ENCODE measurements around the gene PLIN5. TPM values are rescaled to one million over a fixed set of nuclear protein-coding genes. Genes with fewer than 3 reads are reported as not detected.

Gene PLIN5
- polyA plus RNA-seq, 1 donor (not counting 4 experiments of a cell fraction or from before 2014, with no cell fraction given), result not detected

- no peaks in the 10 kb centered on the region for H4K20me1 ChIP-seq (ENCODE audit: control insufficient read depth, extremely low read depth, insufficient read depth, low read length)
- no peaks in the 10 kb centered on the region for H3K79me2 ChIP-seq (ENCODE audit: control insufficient read depth, insufficient read depth, low read length)
- dilution Hi-C loops (cut with MboI; ENCODE audit: extremely low pct_ligation_motif_present, low sequenced_read_pairs), result no loop called here
- H3K27ac ChIP-seq (ENCODE audit: control insufficient read depth, insufficient read depth, low read length), result no peak overlapping the region
- H3K36me3 ChIP-seq (ENCODE audit: control insufficient read depth in 2 of 2, extremely low read depth in 1 of 2, insufficient read depth in 2 of 2, low read length in 2 of 2), result no peaks in the 10 kb centered on the region
- TF ChIP-seq CTCF (optimal IDR thresholded peaks at IDR 0.05 in 1 of 3, IDR thresholded peaks at IDR 0.05 in 1 of 3, conservative IDR thresholded peaks at IDR 0.05 in 1 of 3; ENCODE audit: extremely low read depth in 1 of 3, insufficient read depth in 2 of 3, low read length in 3 of 3) (no peak), EZH2 (IDR thresholded peaks at IDR 0.05; ENCODE audit: low read length) (no peak)
- H3K4me1 ChIP-seq (ENCODE audit: control insufficient read depth, extremely low read depth, insufficient read depth, low read length), result peaks cover 15% of the 10 kb centered on the region
- H3K9me3 ChIP-seq (ENCODE audit: control insufficient read depth, low read depth, low read length), result no peaks in the 10 kb centered on the region
- DNase-seq (ENCODE audit: low read depth, low spot score) (no peak), FAIRE-seq (no peak)
- no peak overlapping the region for H2AFZ ChIP-seq (ENCODE audit: control insufficient read depth, low read length)
- no peak overlapping the region for H3K4me3 ChIP-seq (ENCODE audit: control insufficient read depth in 2 of 3, extremely low read depth in 1 of 3, insufficient read depth in 2 of 3, low read depth in 1 of 3, low read length in 3 of 3)
- no peak overlapping the region for H3K4me2 ChIP-seq (ENCODE audit: control insufficient read depth, extremely low read depth, insufficient read depth, low read depth, low read length)
- no peaks in the 10 kb centered on the region for H3K9me1 ChIP-seq (ENCODE audit: control insufficient read depth, extremely low read depth, insufficient read depth, low read length)
- no peak overlapping the region for H3K9ac ChIP-seq (ENCODE audit: control insufficient read depth, extremely low read depth, insufficient read depth, low read length)
- peaks cover 36% of the 10 kb centered on the region for H3K27me3 ChIP-seq (ENCODE audit: control insufficient read depth, extremely low read depth, insufficient read depth, low read length)
Measured at GRCh38 chr19:4579389-4579788, 44.4 kb upstream of the PLIN5 start.

- Histone ChIP-seq H3K9me3 (ENCODE audit: control insufficient read depth, low read depth, low read length) (no peaks in the 10 kb centered on the region), H3K79me2 (ENCODE audit: control insufficient read depth, insufficient read depth, low read length) (no peaks in the 10 kb centered on the region), H3K4me3 (ENCODE audit: control insufficient read depth in 2 of 3, extremely low read depth in 1 of 3, insufficient read depth in 2 of 3, low read depth in 1 of 3, low read length in 3 of 3) (no peak overlapping the region), H3K4me2 (ENCODE audit: control insufficient read depth, extremely low read depth, insufficient read depth, low read depth, low read length) (no peak overlapping the region), H3K27ac (ENCODE audit: control insufficient read depth, insufficient read depth, low read length) (no peak overlapping the region), H3K9me1 (ENCODE audit: control insufficient read depth, extremely low read depth, insufficient read depth, low read length) (no peaks in the 10 kb centered on the region), H3K27me3 (ENCODE audit: control insufficient read depth, extremely low read depth, insufficient read depth, low read length) (peaks cover 34% of the 10 kb centered on the region), H2AFZ (ENCODE audit: control insufficient read depth, low read length) (no peak overlapping the region), H3K36me3 (ENCODE audit: control insufficient read depth in 2 of 2, extremely low read depth in 1 of 2, insufficient read depth in 2 of 2, low read length in 2 of 2) (no peaks in the 10 kb centered on the region), H3K4me1 (ENCODE audit: control insufficient read depth, extremely low read depth, insufficient read depth, low read length) (peaks cover 13% of the 10 kb centered on the region), H3K9ac (ENCODE audit: control insufficient read depth, extremely low read depth, insufficient read depth, low read length) (no peak overlapping the region), H4K20me1 (ENCODE audit: control insufficient read depth, extremely low read depth, insufficient read depth, low read length) (no peaks in the 10 kb centered on the region)
- DNase-seq (ENCODE audit: low read depth, low spot score) (no peak), FAIRE-seq (no peak)
- dilution Hi-C loops (cut with MboI; ENCODE audit: extremely low pct_ligation_motif_present, low sequenced_read_pairs), result no loop called here
- TF ChIP-seq CTCF (optimal IDR thresholded peaks at IDR 0.05 in 1 of 3, IDR thresholded peaks at IDR 0.05 in 1 of 3, conservative IDR thresholded peaks at IDR 0.05 in 1 of 3; ENCODE audit: extremely low read depth in 1 of 3, insufficient read depth in 2 of 3, low read length in 3 of 3), result no peak
- no peak for TF ChIP-seq EZH2 (IDR thresholded peaks at IDR 0.05; ENCODE audit: low read length)
Measured at GRCh38 chr19:4578552-4579248, 43.7 kb upstream of the PLIN5 start.

Measured in keratinocyte (primary cell).